ENCODE measurements around the gene RALY.

DNA sequence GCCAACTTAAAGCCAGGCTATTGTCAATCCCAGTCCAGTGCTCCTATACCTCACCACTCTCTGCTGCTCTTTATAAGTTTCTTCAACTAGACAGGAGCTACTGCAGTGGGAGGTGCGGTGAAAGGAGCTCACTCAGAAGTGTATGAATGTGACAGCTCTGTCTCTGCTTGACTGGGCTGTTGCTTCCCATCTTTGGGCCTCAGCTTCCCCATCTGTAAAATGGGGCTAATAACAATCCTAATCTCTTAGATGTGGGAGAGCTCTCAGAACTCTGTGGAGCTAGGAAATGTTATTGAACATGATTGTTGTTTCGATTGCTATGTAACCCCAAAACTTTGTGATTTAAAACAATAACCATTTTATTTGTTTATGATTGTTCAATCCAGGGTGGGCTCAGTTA lies 8.4 kb upstream of the RALY start:
- TF ChIP-seq POLR2A (IDR thresholded peaks at IDR 0.05; ENCODE audit: low read length) (no peak), RAD21 (conservative IDR thresholded peaks at IDR 0.05 in 1 of 2, IDR thresholded peaks at IDR 0.05 in 1 of 2) (no peak), NFE2L2 (conservative IDR thresholded peaks at IDR 0.05; ENCODE audit: low read length) (no peak), EP300 (IDR thresholded peaks at IDR 0.05) (no peak), CBX2 (IDR thresholded peaks at IDR 0.05; ENCODE audit: borderline replicate concordance, low read depth) (no peak), EHMT2 (IDR thresholded peaks at IDR 0.05; ENCODE audit: low read depth) (no peak), ZNF302 (CRISPR knock-in tag; IDR thresholded peaks at IDR 0.05) (no peak), RCOR1 (IDR thresholded peaks at IDR 0.05; ENCODE audit: low read depth, low read length) (no peak)
- TF ChIP-seq, protein P1, sequence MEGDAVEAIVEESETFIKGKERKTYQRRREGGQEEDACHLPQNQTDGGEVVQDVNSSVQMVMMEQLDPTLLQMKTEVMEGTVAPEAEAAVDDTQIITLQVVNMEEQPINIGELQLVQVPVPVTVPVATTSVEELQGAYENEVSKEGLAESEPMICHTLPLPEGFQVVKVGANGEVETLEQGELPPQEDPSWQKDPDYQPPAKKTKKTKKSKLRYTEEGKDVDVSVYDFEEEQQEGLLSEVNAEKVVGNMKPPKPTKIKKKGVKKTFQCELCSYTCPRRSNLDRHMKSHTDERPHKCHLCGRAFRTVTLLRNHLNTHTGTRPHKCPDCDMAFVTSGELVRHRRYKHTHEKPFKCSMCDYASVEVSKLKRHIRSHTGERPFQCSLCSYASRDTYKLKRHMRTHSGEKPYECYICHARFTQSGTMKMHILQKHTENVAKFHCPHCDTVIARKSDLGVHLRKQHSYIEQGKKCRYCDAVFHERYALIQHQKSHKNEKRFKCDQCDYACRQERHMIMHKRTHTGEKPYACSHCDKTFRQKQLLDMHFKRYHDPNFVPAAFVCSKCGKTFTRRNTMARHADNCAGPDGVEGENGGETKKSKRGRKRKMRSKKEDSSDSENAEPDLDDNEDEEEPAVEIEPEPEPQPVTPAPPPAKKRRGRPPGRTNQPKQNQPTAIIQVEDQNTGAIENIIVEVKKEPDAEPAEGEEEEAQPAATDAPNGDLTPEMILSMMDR (IDR thresholded peaks at IDR 0.05), result no peak
- TF ChIP-seq, protein P2, sequence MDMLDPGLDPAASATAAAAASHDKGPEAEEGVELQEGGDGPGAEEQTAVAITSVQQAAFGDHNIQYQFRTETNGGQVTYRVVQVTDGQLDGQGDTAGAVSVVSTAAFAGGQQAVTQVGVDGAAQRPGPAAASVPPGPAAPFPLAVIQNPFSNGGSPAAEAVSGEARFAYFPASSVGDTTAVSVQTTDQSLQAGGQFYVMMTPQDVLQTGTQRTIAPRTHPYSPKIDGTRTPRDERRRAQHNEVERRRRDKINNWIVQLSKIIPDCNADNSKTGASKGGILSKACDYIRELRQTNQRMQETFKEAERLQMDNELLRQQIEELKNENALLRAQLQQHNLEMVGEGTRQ (IDR thresholded peaks at IDR 0.05), result no peak
- TF ChIP-seq, protein P3, sequence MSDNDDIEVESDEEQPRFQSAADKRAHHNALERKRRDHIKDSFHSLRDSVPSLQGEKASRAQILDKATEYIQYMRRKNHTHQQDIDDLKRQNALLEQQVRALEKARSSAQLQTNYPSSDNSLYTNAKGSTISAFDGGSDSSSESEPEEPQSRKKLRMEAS (IDR thresholded peaks at IDR 0.05), result no peak
